Trophoblast cell (in vitro differentiated cells and primary cell): Measurements from ENCODE around the gene TLR9.
A peak's percentile ranks its signal among the peaks of the same experiment; 100 is the strongest.

Experiments used
- DNase-seq, 2 donors: peaks; one replicate each; pipeline ENCODE4 v3.0.0-alpha.2; 2016
- H2AFZ ChIP-seq: 2 replicates; pipeline ENCODE4 v1.6.1; 2013; ENCODE audit warnings: low read length, moderate library complexity, mild to moderate bottlenecking; ENCODE audit not compliant: insufficient read depth, poor library complexity
- H2AK5ac ChIP-seq: 2 replicates; pipeline ENCODE4 v1.6.1; 2013; ENCODE audit warnings: mild to moderate bottlenecking, low read length
- H2BK120ac ChIP-seq: 2 replicates; pipeline ENCODE4 v1.6.1; 2013; ENCODE audit warnings: low read length, mild to moderate bottlenecking, moderate library complexity; ENCODE audit not compliant: insufficient read depth, poor library complexity
- H2BK12ac ChIP-seq: 2 replicates; pipeline ENCODE4 v1.6.1; 2013; ENCODE audit warnings: mild to moderate bottlenecking, low read length, moderate library complexity
- H2BK5ac ChIP-seq: 2 replicates; pipeline ENCODE4 v1.6.1; 2013; ENCODE audit warnings: low read length, low read depth, moderate library complexity, mild to moderate bottlenecking; ENCODE audit not compliant: poor library complexity
- H3K14ac ChIP-seq: 2 replicates; pipeline ENCODE4 v1.6.1; 2013; ENCODE audit warnings: mild to moderate bottlenecking, low read length
- H3K18ac ChIP-seq: 2 replicates; pipeline ENCODE4 v1.6.1; 2013; ENCODE audit warnings: mild to moderate bottlenecking, low read length
- H3K23ac ChIP-seq: 2 replicates; pipeline ENCODE4 v1.6.1; 2013; ENCODE audit warnings: low read length
- H3K27ac ChIP-seq: 2 replicates; pipeline ENCODE4 v1.5.1; 2013; ENCODE audit warnings: low read depth, mild to moderate bottlenecking, inconsistent platforms, low read length, moderate library complexity
- H3K27me3 ChIP-seq: 2 replicates; pipeline ENCODE4 v1.6.1; 2013; ENCODE audit warnings: inconsistent platforms, mild to moderate bottlenecking, low read length, moderate library complexity; ENCODE audit not compliant: insufficient read depth
- H3K36me3 ChIP-seq, 2 experiments: 1 replicate in 1 of 2; 2 replicates in 1 of 2; pipeline ENCODE4 v1.6.1; 2013; ENCODE audit warnings: low read length in 2 of 2, mild to moderate bottlenecking in 2 of 2, moderate library complexity in 1 of 2; ENCODE audit not compliant: insufficient read depth in 2 of 2, control insufficient read depth in 1 of 2
- H3K4ac ChIP-seq: 2 replicates; pipeline ENCODE4 v1.6.1; 2013; ENCODE audit warnings: low read depth, mild to moderate bottlenecking, low read length, moderate library complexity
- H3K4me1 ChIP-seq, 2 experiments: 1 replicate in 1 of 2; 2 replicates in 1 of 2; pipeline ENCODE4 v1.6.1; 2013; ENCODE audit warnings: low read length in 2 of 2, mild to moderate bottlenecking in 2 of 2, moderate library complexity in 1 of 2; ENCODE audit not compliant: insufficient read depth in 2 of 2, control insufficient read depth in 1 of 2
- H3K4me2 ChIP-seq: 2 replicates; pipeline ENCODE4 v1.6.1; 2013; ENCODE audit warnings: inconsistent platforms, mild to moderate bottlenecking, low read length, moderate library complexity
- H3K4me3 ChIP-seq: 2 replicates; pipeline ENCODE4 v1.5.1; 2013; ENCODE audit warnings: mild to moderate bottlenecking, low read depth, low read length, inconsistent platforms
- H3K79me1 ChIP-seq: one replicate; pipeline ENCODE4 v1.6.1; 2013; ENCODE audit warnings: low read length
- H3K79me2 ChIP-seq: 2 replicates; pipeline ENCODE4 v1.6.1; 2013; ENCODE audit warnings: low read length, mild to moderate bottlenecking; ENCODE audit not compliant: control insufficient read depth, insufficient read depth, poor library complexity
- H3K9ac ChIP-seq: 2 replicates; pipeline ENCODE4 v1.6.1; 2013; ENCODE audit warnings: mild to moderate bottlenecking, low read length
- H3K9me3 ChIP-seq: 2 replicates; pipeline ENCODE4 v1.6.1; 2013; ENCODE audit warnings: low read depth, mild to moderate bottlenecking, control low read depth, inconsistent platforms, low read length; ENCODE audit not compliant: insufficient read depth
- H4K12ac ChIP-seq: 2 replicates; pipeline ENCODE4 v1.6.1; 2013; ENCODE audit warnings: low read depth, mild to moderate bottlenecking, low read length, moderate library complexity
- H4K8ac ChIP-seq: 2 replicates; pipeline ENCODE4 v1.6.1; 2013; ENCODE audit warnings: low read depth, mild to moderate bottlenecking, low read length, moderate library complexity
- H4K91ac ChIP-seq: one replicate; pipeline ENCODE4 v1.6.1; 2013; ENCODE audit warnings: low read depth, mild to moderate bottlenecking, low read length, moderate library complexity
- WGBS: extraction: QIAGEN DNeasy Blood & Tissue Kit; methylation state at CpG from one replicate; pipeline ENCODE4 v1.1.7; 2013; ENCODE audit warnings: missing lambda C conversion rate; ENCODE audit not compliant: insufficient read length, insufficient coverage; ENCODE audit errors: extremely low coverage; 5-methylcytosine and 5-hydroxymethylcytosine counted together

Gene TLR9

DNA sequence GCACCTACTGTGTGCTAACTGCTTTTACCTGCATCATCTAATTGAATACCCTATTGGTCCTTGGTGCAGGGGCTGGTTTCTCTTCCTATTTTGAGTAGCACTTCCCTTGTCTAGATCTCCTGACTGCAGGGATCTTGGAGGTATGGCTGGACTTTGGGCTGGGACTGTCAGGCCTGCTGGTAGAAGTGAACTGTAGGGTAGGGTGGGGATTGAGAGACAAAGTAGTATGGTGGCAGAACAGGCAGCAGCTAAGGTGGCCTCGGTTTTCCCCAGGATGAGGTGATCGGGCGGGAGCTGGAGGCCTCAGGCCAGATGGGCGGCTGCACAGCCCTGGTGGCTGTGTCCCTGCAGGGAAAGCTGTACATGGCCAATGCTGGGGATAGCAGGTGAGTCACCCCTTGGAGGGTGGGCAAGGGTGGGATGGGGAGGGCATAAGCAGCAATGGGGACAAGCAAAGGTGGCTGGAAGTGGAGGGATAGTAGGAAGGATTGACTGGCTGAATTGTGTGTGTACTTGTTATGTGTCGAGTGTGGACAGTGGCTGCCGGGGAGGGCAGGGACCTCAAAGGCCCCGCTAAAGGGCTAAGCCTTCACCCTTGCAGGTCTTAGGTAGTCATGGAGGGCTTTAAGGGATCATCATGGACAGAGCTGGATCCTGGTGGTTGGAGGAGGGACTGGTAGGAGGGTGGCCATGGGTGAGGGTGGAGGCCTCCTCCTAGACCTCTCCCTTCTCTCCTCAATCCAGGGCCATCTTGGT, 22.1 kb upstream of the TLR9 start:
- WGBS: no CpG with 5 or more reads among the region's 7 CpGs
- H2BK5ac ChIP-seq: no peak overlapping the region

DNA sequence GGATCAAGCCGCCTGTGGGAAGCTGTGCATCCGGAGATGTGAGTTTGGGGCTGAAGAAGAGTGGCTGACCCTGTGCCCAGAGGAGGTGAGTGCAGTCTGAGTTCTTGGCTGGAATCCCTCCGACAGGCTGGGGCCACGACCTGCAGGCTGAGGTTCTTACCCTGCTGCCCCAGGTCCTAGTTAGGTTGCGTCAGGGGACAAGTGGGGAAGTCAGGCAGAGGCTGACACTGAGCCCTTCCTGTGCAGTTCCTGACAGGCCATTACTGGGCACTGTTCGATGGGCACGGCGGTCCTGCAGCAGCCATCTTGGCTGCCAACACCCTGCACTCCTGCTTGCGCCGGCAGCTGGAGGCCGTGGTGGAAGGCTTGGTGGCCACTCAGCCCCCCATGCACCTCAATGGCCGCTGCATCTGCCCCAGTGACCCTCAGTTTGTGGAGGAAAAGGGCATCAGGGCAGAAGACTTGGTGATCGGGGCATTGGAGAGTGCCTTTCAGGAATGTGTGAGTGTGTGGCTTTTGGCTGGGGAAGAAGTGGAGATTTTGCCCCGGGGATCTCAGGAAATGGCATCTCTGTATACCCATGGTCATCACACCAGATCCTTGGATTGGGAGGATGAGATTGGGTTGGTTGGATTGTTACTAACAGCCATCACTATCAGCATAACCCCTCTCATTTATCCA, 21.4 kb upstream of the TLR9 start:
- no peak overlapping the region for H3K9ac ChIP-seq
- H3K36me3 ChIP-seq: peaks cover 15 to 27% of the 10 kb centered on the region in 2 experiments
- H3K27ac ChIP-seq: no peak overlapping the region
- H4K8ac ChIP-seq: no peak overlapping the region
- H3K27me3 ChIP-seq: no peaks in the 10 kb centered on the region
- peaks cover 19 to 22% of the 10 kb centered on the region in 2 experiments for H3K4me1 ChIP-seq
- peaks cover 6% of the 10 kb centered on the region for H3K9me3 ChIP-seq
- no peak overlapping the region for H4K12ac ChIP-seq
- no peak overlapping the region for H3K14ac ChIP-seq
- peaks cover 6% of the 10 kb centered on the region for H3K79me1 ChIP-seq
- whole genome bisulfite sequencing: no CpG with 5 or more reads among the region's 14 CpGs
- H2BK120ac ChIP-seq: no peak overlapping the region
- H3K4ac ChIP-seq: no peak overlapping the region
- H3K4me3 ChIP-seq: no peak overlapping the region
- H2BK5ac ChIP-seq: no peak overlapping the region
- H3K18ac ChIP-seq: no peak overlapping the region
- H2BK12ac ChIP-seq: no peak overlapping the region
- no peak overlapping the region for H2AFZ ChIP-seq
- DNase-seq: no peak
- H3K79me2 ChIP-seq: no peaks in the 10 kb centered on the region
- H2AK5ac ChIP-seq: no peak overlapping the region
- no peak overlapping the region for H4K91ac ChIP-seq
- no peak overlapping the region for H3K23ac ChIP-seq
- H3K4me2 ChIP-seq: no peak overlapping the region

More for the DNA sequence above, 22.1 kb upstream of the TLR9 start:
- Histone ChIP-seq H4K8ac (no peak overlapping the region), H3K4me2 (no peak overlapping the region), H4K91ac (no peak overlapping the region), H3K9ac (no peak overlapping the region), H3K36me3 (peaks cover 21 to 33% of the 10 kb centered on the region in 2 experiments), H3K4ac (no peak overlapping the region), H4K12ac (no peak overlapping the region), H3K4me1 (peaks cover 19 to 22% of the 10 kb centered on the region in 2 experiments), H2AK5ac (no peak overlapping the region), H2BK12ac (no peak overlapping the region), H3K79me2 (no peaks in the 10 kb centered on the region), H3K4me3 (no peak overlapping the region), H2BK120ac (no peak overlapping the region), H3K9me3 (peaks cover 6% of the 10 kb centered on the region), H3K18ac (no peak overlapping the region), H3K79me1 (peaks cover 6% of the 10 kb centered on the region), H3K27ac (no peak overlapping the region), H3K14ac (no peak overlapping the region), H3K23ac (no peak overlapping the region), H2AFZ (no peak overlapping the region), H3K27me3 (no peaks in the 10 kb centered on the region)
- DNase-seq: no peak

DNA sequence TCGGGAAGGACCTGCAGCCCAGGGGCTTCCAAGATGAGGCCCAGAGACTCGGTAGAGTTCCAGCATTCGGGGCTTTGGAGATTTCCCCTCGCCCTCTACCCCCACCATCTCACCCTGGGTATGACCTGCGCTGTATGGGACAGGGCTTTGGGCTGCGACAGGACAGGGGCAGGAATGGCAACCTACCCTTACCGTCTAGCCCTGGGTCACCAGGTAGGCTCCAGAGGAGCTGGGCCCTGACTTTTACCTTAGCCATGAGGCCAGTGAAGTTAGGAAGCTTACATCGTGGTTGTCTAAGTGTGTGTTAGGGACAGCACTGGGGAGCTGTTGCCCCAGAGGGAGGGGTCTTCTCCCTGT, 20.8 kb upstream of the TLR9 start:
- Histone ChIP-seq H3K4me1 (peaks cover 19 to 22% of the 10 kb centered on the region in 2 experiments), H3K9ac (no peak overlapping the region), H4K91ac (no peak overlapping the region), H3K4ac (no peak overlapping the region), H3K79me1 (peaks cover 6% of the 10 kb centered on the region), H2AFZ (peak overlapping the region; percentile 9), H2BK5ac (no peak overlapping the region), H3K4me2 (peak overlapping the region; percentile 82), H3K9me3 (peaks cover 6% of the 10 kb centered on the region), H3K79me2 (no peaks in the 10 kb centered on the region), H3K4me3 (no peak overlapping the region), H4K12ac (no peak overlapping the region), H2BK12ac (no peak overlapping the region), H3K36me3 (peaks cover 13 to 22% of the 10 kb centered on the region in 2 experiments), H3K27me3 (no peaks in the 10 kb centered on the region), H4K8ac (peak overlapping the region; percentile 12), H3K23ac (no peak overlapping the region), H3K27ac (no peak overlapping the region), H2AK5ac (no peak overlapping the region), H2BK120ac (no peak overlapping the region), H3K18ac (no peak overlapping the region), H3K14ac (no peak overlapping the region)
- no CpG with 5 or more reads among the region's 8 CpGs for whole genome bisulfite sequencing
- DNase-seq: no peak

DNA sequence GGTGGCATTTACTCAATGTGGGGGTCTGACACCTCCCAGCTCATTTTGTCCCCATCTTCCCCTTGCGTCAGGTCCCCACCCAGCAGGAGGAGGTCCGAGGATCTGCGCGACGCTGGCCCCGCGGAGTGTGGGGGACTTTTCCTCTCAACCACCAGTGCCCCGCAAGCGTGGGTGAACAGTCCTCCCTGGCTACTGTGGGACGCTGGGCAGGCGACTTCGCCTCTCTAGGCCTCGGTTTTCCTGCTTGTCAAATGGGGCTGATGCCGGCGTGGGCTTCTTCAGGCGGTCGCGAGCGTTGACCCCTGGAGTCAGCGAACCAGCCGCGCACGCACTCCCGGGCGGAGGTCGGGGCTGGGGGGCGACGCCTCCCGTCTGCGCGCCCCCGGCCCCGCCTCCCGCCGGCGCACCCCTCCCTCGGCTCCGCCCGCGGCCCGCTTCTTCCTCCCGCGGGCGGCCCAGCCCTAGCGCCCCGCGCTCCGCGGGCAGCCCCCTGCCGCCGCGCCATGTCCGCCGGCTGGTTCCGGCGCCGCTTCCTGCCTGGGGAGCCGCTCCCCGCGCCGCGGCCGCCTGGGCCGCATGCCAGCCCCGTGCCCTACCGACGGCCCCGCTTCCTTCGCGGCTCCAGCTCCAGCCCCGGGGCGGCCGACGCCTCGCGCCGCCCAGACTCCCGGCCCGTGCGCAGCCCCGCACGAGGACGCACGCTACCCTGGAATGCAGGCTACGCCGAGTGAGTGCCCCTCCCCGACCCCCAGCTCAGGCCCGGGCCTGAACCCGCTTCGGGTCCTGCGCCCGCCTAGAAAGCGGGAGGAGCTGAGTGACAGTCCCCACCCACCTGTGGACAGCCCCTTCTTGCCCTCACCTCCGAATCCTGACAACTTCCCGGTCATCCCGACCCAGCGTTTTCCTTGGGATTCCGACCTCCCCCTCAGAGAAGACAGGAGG, 20.1 kb upstream of the TLR9 start, which contains the start of gene PPM1M:
PPM1M (plus strand) TSS at position 438 of the 942 bp plus-strand sequence; CDS start at position 504, 66 bp downstream.
- Histone ChIP-seq H2BK12ac (peak within 1 kb of the TSS; percentile 23), H4K8ac (peak within 1 kb of the TSS; percentile 30), H3K18ac (peak within 1 kb of the TSS; percentile 63), H3K4me1 (peaks cover 19 to 22% of the 10 kb centered on the region in 2 experiments), H4K12ac (peak within 1 kb of the TSS; percentile 65), H3K4me2 (peak within 1 kb of the TSS; percentile 82), H3K36me3 (peaks cover 13 to 16% of the 10 kb centered on the region in 2 experiments), H3K4ac (no peak within 1 kb of the TSS), H3K79me1 (peaks cover 6% of the 10 kb centered on the region), H3K4me3 (peak within 1 kb of the TSS; percentile 62), H2BK120ac (peak within 1 kb of the TSS; percentile 34), H3K9me3 (peaks cover 6% of the 10 kb centered on the region), H3K14ac (peak within 1 kb of the TSS; percentile 45), H3K79me2 (no peaks in the 10 kb centered on the region), H3K27me3 (no peaks in the 10 kb centered on the region), H3K23ac (no peak within 1 kb of the TSS), H3K27ac (no peak within 1 kb of the TSS), H4K91ac (peak within 1 kb of the TSS; percentile 51), H2AFZ (peak within 1 kb of the TSS; percentile 63), H2AK5ac (no peak within 1 kb of the TSS), H3K9ac (peak within 1 kb of the TSS; percentile 50), H2BK5ac (no peak within 1 kb of the TSS)
- peak in 1 of 2 donors; percentile 55 for DNase-seq
- WGBS: no CpG with 5 or more reads among the region's 98 CpGs
